GM18507 (cell line): ENCODE measurements around the gene ATXN7L3.
"Not testable (repeated sequence)": the region's sequence is repeated elsewhere in the genome, so short reads cannot be mapped to it uniquely, and the experiment has no call there.

Source experiments
- DNase-seq: peaks from one replicate; pipeline ENCODE4 v3.0.0; 2011; ENCODE audit warnings: low read depth; ENCODE audit not compliant: insufficient read length; ENCODE audit errors: extremely low spot score
- FAIRE-seq: peaks from 2 replicates; lab custom pipeline; 2011; peaks lifted over from hg19 to GRCh38; lab: Jason Lieb, UNC

The ATXN7L3 gene

DNA sequence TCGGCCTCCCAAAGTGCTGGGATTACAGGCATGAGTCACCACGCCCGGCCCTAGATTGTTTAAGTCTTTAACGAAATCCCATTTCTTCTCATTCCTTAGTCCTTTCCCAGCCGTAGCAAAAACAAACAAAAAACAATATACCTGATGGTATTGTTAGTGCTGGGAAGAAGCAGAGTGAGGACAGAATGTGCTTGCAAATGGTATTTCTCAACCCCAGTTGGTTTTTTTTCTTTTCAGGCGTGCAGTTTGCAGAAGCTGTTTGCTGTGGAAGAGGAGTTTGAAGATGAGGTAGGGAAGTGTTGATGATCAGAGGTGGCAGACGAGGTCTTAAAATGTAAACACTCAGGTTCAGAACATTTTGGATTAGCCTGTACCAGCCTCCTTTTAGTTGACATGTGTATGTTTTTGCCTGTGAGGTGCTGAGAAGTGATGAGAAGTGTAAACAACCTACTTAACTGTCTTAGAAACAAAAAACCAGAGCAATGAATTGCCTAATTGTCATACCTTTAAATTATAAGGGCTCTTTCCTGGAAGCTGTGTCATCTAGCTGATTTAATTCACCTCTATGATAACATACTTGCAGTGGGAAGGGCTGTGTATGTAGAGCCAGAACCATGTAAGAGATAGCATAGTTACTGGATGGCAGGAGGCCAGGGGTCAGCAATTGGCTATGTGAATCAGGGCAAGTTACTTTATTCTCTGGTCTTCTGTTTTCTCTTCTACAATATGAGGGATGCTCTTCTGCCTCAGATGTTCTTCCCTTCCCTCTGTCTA is 54.5 kb downstream of the ATXN7L3 start:
- FAIRE-seq, result no peak

DNA sequence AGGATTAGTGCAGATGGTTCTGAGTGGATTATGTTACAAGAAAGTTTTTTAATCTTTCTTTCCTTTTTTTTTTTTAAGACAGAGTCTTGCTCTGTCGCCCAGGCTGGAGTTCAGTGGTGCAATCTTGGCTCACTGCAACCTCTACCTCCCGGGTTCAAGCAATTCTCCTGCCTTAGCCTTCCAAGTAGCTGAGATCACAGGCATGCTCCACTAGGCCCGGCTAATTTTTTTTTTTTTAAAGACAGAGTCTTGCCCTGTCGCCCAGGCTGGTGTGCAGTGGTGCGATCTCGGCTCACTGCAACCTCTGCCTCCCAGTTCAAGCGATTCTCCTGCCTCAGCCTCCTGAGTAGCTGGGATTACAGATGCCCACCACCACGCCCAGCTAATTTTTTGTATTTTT is 55.8 kb downstream of the ATXN7L3 start:
- not testable (repeated sequence) for FAIRE-seq, DNase-seq

More for the DNA sequence above, 54.5 kb downstream of the ATXN7L3 start:
- DNase-seq, result no peak
